ENCODE measurements around the gene ZFHX3.

DNA sequence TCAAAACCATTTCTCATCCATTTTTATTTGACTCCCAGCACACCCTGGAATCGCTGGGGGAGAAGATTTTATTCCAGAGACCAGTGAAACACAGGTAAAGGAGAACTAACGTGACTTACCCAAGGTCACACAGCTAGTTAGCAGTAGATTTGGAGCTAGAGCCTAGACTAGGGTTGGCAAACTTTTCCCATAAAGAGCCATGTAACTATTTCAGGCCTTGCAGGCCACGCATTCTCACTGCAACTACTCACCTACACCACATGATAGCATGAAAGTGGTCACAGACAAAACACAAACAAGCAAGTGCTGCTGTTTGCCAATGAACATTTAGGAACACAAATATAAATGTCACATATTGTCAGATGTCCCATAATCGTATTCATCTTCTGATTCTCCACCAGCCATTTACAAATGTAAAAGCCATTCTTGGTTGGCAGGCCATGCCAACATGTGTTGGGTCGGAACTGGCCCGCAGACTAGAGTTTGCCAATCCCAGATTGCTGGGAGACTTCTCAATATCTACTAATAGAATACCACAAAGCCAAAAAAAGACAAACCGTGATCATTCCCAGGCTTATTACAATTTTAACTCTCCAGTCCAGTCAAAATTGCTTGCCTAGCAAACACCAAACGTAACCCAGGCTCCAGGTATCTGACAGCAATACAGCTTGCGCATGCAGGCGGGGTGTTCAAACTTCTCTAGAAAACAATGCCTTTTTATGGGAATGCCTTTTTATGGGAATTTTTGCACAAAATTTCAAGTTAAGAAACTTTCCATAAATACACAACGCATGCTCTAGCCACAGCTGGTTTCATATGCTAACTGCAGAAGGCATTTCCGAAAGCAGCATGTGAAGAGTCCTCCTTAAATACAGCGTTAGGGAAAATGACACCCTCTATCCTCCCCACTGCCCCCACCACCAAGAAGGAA is 20.9 kb downstream of the ZFHX3 start:
- TF ChIP-seq POLR2A (IDR thresholded peaks at IDR 0.05; ENCODE audit: low read depth, low read length) (no peak), EP300 (IDR thresholded peaks at IDR 0.05; ENCODE audit: borderline replicate concordance in 1 of 2, control insufficient read depth in 1 of 2, low read depth in 2 of 2, low read length in 2 of 2) (no peak), MYC (IDR thresholded peaks at IDR 0.05; ENCODE audit: insufficient read depth, insufficient read length, insufficient replicate concordance, low read length, severe bottlenecking) (no peak), PAX5 (IDR thresholded peaks at IDR 0.05; ENCODE audit: borderline replicate concordance, low read depth, low read length) (no peak)
